ENCODE results near the gene SMPD3. TPM values are rescaled to one million over a fixed set of nuclear protein-coding genes. Genes with fewer than 3 reads are reported as not detected.
A peak's percentile ranks its signal among the peaks of the same experiment; 100 is the strongest.

Gene SMPD3
- total and polyA plus RNA-seq, 9 of the 15 experiments (the other 6 are each of a cell fraction or from before 2014, with no cell fraction given): 0.03 to 1.2 (median 0.18) TPM

- peaks cover 2 to 22% of the 10 kb centered on the region in 2 experiments; a peak in 2 of 5 replicates for H3K4me1 ChIP-seq (replicated peaks in 1 of 2; ENCODE audit: control insufficient read depth in 2 of 2, insufficient read depth in 2 of 2, low read length in 2 of 2)
- FAIRE-seq: no peak
- in situ Hi-C loops (cut with MboI): no loop called here
- no peak for TF ChIP-seq ZNF212 (CRISPR knock-in tag; IDR thresholded peaks at IDR 0.05)
- TF ChIP-seq ATF7 (IDR thresholded peaks at IDR 0.05): no peak
- no peak for TF ChIP-seq ZKSCAN1 (IDR thresholded peaks at IDR 0.05; ENCODE audit: low read depth, low read length)
- TF ChIP-seq TAF9B (IDR thresholded peaks at IDR 0.05; ENCODE audit: partially characterized antibody): no peak
- no peak for TF ChIP-seq ZNF282 (CRISPR knock-in tag; IDR thresholded peaks at IDR 0.05)
- TF ChIP-seq ZNF511 (CRISPR knock-in tag; IDR thresholded peaks at IDR 0.05): 0 out of 2 replicates have a peak, but pooled peaks have one; percentile 49
- TF ChIP-seq MCM2 (IDR thresholded peaks at IDR 0.05; ENCODE audit: low read depth): no peak
- TF ChIP-seq HES1 (IDR thresholded peaks at IDR 0.05; ENCODE audit: low read depth): no peak
- no peak for TF ChIP-seq ZNF551 (CRISPR knock-in tag; IDR thresholded peaks at IDR 0.05)
- no peak for TF ChIP-seq SMAD4 (CRISPR knock-in tag; conservative IDR thresholded peaks at IDR 0.05)
- TF ChIP-seq RBFOX2 (IDR thresholded peaks at IDR 0.05; ENCODE audit: low read depth, low read length): no peak
- no peak for TF ChIP-seq NBN (IDR thresholded peaks at IDR 0.05; ENCODE audit: low read depth)
- TF ChIP-seq ZNF695 (CRISPR knock-in tag; IDR thresholded peaks at IDR 0.05): no peak
- no peak for TF ChIP-seq EWSR1 (IDR thresholded peaks at IDR 0.05; ENCODE audit: borderline replicate concordance, low read depth, partially characterized antibody)
- peak; percentile 93 for TF ChIP-seq EHMT2 (IDR thresholded peaks at IDR 0.05)
- no peak for TF ChIP-seq ZBTB5 (IDR thresholded peaks at IDR 0.05)
These were observed 4.2 kb downstream of the SMPD3 start for GRCh38 chr16:68444056-68444657.

More at GRCh38 chr16:68444056-68444657, 4.2 kb downstream of the SMPD3 start:
- ChIA-PET POLR2A (interaction anchor here (0.7 kb wide), 1 partner anchor 26 kb away, joined by 3 read pairs; no protein-coding TSS in a partner anchor), CTCF (ENCODE audit: low intra/inter-chr PET ratio) (no interaction called here)
- no peak overlapping the region for H3K9ac ChIP-seq (ENCODE audit: insufficient read depth in 1 of 2, low read depth in 2 of 2, low read length in 2 of 2)
- ATAC-seq: no peak
- peak; percentile 20 to 47 (median 38) for DNase-seq (ENCODE audit: extremely low read depth in 1 of 4, low spot score in 3 of 4)
- no peak overlapping the region for H2AFZ ChIP-seq (ENCODE audit: low read depth, low read length)
- no peaks in the 10 kb centered on the region for H3K79me2 ChIP-seq (ENCODE audit: control insufficient read depth, insufficient read depth, low read length)
- H3K4me3 ChIP-seq: no peak overlapping the region
- H4K20me1 ChIP-seq (replicated peaks; ENCODE audit: control insufficient read depth, insufficient read depth, low read length): no peaks in the 10 kb centered on the region
- no peaks in the 10 kb centered on the region for H3K9me3 ChIP-seq (replicated peaks; ENCODE audit: control insufficient read depth, insufficient read depth, low read depth, low read length)
- H3K4me2 ChIP-seq (ENCODE audit: insufficient read depth, low read length): no peak overlapping the region
- H3K27ac ChIP-seq (ENCODE audit: extremely low read depth, low read depth, low read length): no peak overlapping the region
- 0% methylated on average over 3 of the region's 3 CpGs for WGBS (ENCODE audit: insufficient coverage, low coverage, missing lambda C conversion rate)
- H3K9me1 ChIP-seq (ENCODE audit: control insufficient read depth, insufficient read depth, low read length): no peaks in the 10 kb centered on the region
- BruUV-seq (replicated peaks): no TSS peak
- intact Hi-C loops (cut with micrococcal nuclease): loop anchor here (2.0 kb wide), 1 partner anchor 65 kb away; no protein-coding TSS in a partner anchor
- peaks cover 0 to 3% of the 10 kb centered on the region in 2 experiments; a peak in 1 of 5 replicates for H3K27me3 ChIP-seq (ENCODE audit: control insufficient read depth in 2 of 2, insufficient read depth in 2 of 2, low read length in 2 of 2)
- H3K36me3 ChIP-seq (ENCODE audit: control insufficient read depth, insufficient read depth, low read length): no peaks in the 10 kb centered on the region
